C4-2B (cell line): ENCODE results near the gene C4orf54.

Source experiments
- H3K27ac ChIP-seq: fragments of 450-650 bp; 2 replicates; pipeline ENCODE4 v1.5.1; 2017
- ZFX ChIP-seq: fragments of 450-650 bp; IDR thresholded peaks from 2 replicates; pipeline ENCODE4 v1.6.1; 2017
- TF ChIP-seq, protein P1 (sequence below): fragments of 450-650 bp; conservative IDR thresholded peaks from 2 replicates; pipeline ENCODE4 v1.5.1; 2017; ENCODE audit warnings: mild to moderate bottlenecking

The C4orf54 gene

GRCh38 chr4:99653916-99654315 is 3.7 kb downstream of the C4orf54 start:
- no peak for TF ChIP-seq ZFX
- TF ChIP-seq, protein P1, sequence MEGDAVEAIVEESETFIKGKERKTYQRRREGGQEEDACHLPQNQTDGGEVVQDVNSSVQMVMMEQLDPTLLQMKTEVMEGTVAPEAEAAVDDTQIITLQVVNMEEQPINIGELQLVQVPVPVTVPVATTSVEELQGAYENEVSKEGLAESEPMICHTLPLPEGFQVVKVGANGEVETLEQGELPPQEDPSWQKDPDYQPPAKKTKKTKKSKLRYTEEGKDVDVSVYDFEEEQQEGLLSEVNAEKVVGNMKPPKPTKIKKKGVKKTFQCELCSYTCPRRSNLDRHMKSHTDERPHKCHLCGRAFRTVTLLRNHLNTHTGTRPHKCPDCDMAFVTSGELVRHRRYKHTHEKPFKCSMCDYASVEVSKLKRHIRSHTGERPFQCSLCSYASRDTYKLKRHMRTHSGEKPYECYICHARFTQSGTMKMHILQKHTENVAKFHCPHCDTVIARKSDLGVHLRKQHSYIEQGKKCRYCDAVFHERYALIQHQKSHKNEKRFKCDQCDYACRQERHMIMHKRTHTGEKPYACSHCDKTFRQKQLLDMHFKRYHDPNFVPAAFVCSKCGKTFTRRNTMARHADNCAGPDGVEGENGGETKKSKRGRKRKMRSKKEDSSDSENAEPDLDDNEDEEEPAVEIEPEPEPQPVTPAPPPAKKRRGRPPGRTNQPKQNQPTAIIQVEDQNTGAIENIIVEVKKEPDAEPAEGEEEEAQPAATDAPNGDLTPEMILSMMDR: no peak
- no peak overlapping the region for H3K27ac ChIP-seq

GRCh38 chr4:99652596-99653436 is 4.8 kb downstream of the C4orf54 start:
- TF ChIP-seq, protein P1: no peak
- TF ChIP-seq ZFX: no peak
- H3K27ac ChIP-seq: no peak overlapping the region

- H3K27ac ChIP-seq: no peak overlapping the region
- TF ChIP-seq, protein P1: no peak
- TF ChIP-seq ZFX: no peak
Observed at GRCh38 chr4:99651811-99652485, 5.7 kb downstream of the C4orf54 start.

- TF ChIP-seq, protein P1: no peak
- no peak for TF ChIP-seq ZFX
- H3K27ac ChIP-seq: no peak overlapping the region
Observed at GRCh38 chr4:99651016-99651769, 6.4 kb downstream of the C4orf54 start.

- H3K27ac ChIP-seq: no peak overlapping the region
- no peak for TF ChIP-seq ZFX
- TF ChIP-seq, protein P1: no peak
Observed at GRCh38 chr4:99649778-99650177, 7.8 kb downstream of the C4orf54 start.

DNA sequence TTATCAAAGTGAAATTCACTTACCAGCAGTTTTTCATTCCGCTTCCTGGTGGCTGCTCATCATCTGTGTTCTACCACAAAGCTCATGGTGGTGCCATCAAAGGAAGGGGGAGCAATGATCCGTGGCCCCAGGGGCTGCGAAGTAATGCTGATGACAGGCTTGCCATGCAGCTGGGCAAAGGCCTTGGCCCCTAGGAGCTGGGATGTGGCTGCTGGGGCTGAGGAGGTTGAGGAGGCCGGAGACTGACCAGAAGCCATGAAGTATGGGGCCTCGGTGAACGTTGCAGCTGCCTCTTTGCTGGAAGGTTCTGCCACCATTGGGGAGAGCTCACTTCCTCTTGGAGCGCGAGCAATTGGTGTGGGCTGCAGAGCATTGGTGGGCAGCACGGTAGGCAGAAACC is 8.4 kb downstream of the C4orf54 start:
- H3K27ac ChIP-seq: no peak overlapping the region
- TF ChIP-seq ZFX: no peak
- TF ChIP-seq, protein P1: no peak

- no peak overlapping the region for H3K27ac ChIP-seq
- no peak for TF ChIP-seq ZFX
- TF ChIP-seq, protein P1: no peak
Observed at GRCh38 chr4:99648321-99648720, 9.3 kb downstream of the C4orf54 start.
